Endodermal cell (in vitro differentiated cells): ENCODE results near the gene TNFRSF9. TPM values are rescaled to one million over a fixed set of nuclear protein-coding genes. Genes with fewer than 3 reads are reported as not detected.

Source experiments
- DNase-seq: peaks from one replicate; pipeline ENCODE4 v3.0.0-alpha.2; 2017
- H3K27ac ChIP-seq: 2 replicates; pipeline ENCODE4 v1.5.1; 2013; ENCODE audit warnings: mild to moderate bottlenecking, low read depth, low read length, moderate library complexity
- H3K27me3 ChIP-seq: 2 replicates; pipeline ENCODE4 v1.6.1; 2013; ENCODE audit warnings: mild to moderate bottlenecking, low read length, moderate library complexity; ENCODE audit not compliant: insufficient read depth, control insufficient read depth, poor library complexity, severe bottlenecking
- H3K36me3 ChIP-seq: 2 replicates; pipeline ENCODE4 v1.7.0; 2013; ENCODE audit warnings: mild to moderate bottlenecking, low read length, moderate library complexity; ENCODE audit not compliant: control insufficient read depth, insufficient read depth
- H3K4me1 ChIP-seq: one replicate; pipeline ENCODE4 v1.7.0; 2013; ENCODE audit warnings: low read length; ENCODE audit not compliant: control insufficient read depth, insufficient read depth
- H3K4me3 ChIP-seq: 2 replicates; pipeline ENCODE4 v1.5.1; 2013; ENCODE audit warnings: mild to moderate bottlenecking, low read length, moderate library complexity
- H3K9ac ChIP-seq: 2 replicates; pipeline ENCODE4 v1.6.1; 2013; ENCODE audit warnings: mild to moderate bottlenecking, low read length, moderate library complexity; ENCODE audit not compliant: poor library complexity, severe bottlenecking; ENCODE audit errors: extremely low read depth
- H3K9me3 ChIP-seq: 2 replicates; pipeline ENCODE4 v1.6.1; 2013; ENCODE audit warnings: mild to moderate bottlenecking, low read length, moderate library complexity; ENCODE audit not compliant: control insufficient read depth
- H3K27ac Mint-ChIP-seq: 2 replicates; pipeline ENCODE4 v1.8.0; 2020; ENCODE audit warnings: mixed read lengths
- H3K27me3 Mint-ChIP-seq: 2 replicates; pipeline ENCODE4 v1.8.0; 2021; ENCODE audit warnings: mild to moderate bottlenecking, mixed read lengths; ENCODE audit not compliant: insufficient read depth
- H3K36me3 Mint-ChIP-seq: 2 replicates; pipeline ENCODE4 v1.8.0; 2020; ENCODE audit warnings: low read depth, mixed read lengths
- H3K4me1 Mint-ChIP-seq: 2 replicates; pipeline ENCODE4 v1.8.0; 2020; ENCODE audit warnings: mixed read lengths
- H3K4me3 Mint-ChIP-seq: 2 replicates; pipeline ENCODE4 v1.8.0; 2020; ENCODE audit warnings: mild to moderate bottlenecking, moderate library complexity, mixed read lengths
- H3K9me3 Mint-ChIP-seq: 2 replicates; pipeline ENCODE4 v1.8.0; 2020; ENCODE audit warnings: mild to moderate bottlenecking, mixed read lengths
- WGBS, 2 experiments: methylation state at CpG; one replicate each; pipeline versions ENCODE4 v1.1.5 to v1.1.7; 2013; ENCODE audit warnings: missing lambda C conversion rate in 2 of 2, mixed read lengths in 1 of 2; ENCODE audit not compliant: insufficient coverage in 1 of 2, insufficient read length in 1 of 2; 5-methylcytosine and 5-hydroxymethylcytosine counted together
- total RNA-seq, 2 donors: library from RNA; stranded (reverse); fragmentation: NEBNext Ultra II Directional in 1 of 2; extraction: Animal tissue kit (Norgen Biotek cat#: 25700) in 1 of 2; gene quantifications; 2 replicates in 1 of 2; 3 replicates in 1 of 2; pipeline ENCODE4 v1.2.1, GENCODE V29; 2021
- TF ChIP-seq, protein P1 (sequence below): fragments of 200-600 bp; sonication (generic); conservative IDR thresholded peaks from 2 replicates; pipeline ENCODE4 v1.5.0; 2021; ENCODE audit warnings: antibody characterized with exemption, mild to moderate bottlenecking

TNFRSF9 gene
- total RNA-seq, 2 donors from 2014 or later: not detected

GRCh38 chr1:7931446-7931812 is 9.2 kb downstream of the TNFRSF9 start:
- Mint-ChIP-seq H3K27ac (no peak overlapping the region), H3K27me3 (peaks cover 14% of the 10 kb centered on the region), H3K36me3 (no peaks in the 10 kb centered on the region), H3K9me3 (peaks cover 17% of the 10 kb centered on the region), H3K4me1 (peaks cover 3% of the 10 kb centered on the region), H3K4me3 (no peak overlapping the region)
- no peak for DNase-seq
- Histone ChIP-seq H3K4me1 (no peaks in the 10 kb centered on the region), H3K4me3 (no peak overlapping the region), H3K9ac (no peak overlapping the region), H3K27ac (no peak overlapping the region), H3K27me3 (no peaks in the 10 kb centered on the region), H3K9me3 (peaks cover 4% of the 10 kb centered on the region), H3K36me3 (no peaks in the 10 kb centered on the region)
- 90 to 95% methylated on average over 1 to 2 of the region's 2 CpGs for WGBS, 2 experiments
- TF ChIP-seq, protein P1, sequence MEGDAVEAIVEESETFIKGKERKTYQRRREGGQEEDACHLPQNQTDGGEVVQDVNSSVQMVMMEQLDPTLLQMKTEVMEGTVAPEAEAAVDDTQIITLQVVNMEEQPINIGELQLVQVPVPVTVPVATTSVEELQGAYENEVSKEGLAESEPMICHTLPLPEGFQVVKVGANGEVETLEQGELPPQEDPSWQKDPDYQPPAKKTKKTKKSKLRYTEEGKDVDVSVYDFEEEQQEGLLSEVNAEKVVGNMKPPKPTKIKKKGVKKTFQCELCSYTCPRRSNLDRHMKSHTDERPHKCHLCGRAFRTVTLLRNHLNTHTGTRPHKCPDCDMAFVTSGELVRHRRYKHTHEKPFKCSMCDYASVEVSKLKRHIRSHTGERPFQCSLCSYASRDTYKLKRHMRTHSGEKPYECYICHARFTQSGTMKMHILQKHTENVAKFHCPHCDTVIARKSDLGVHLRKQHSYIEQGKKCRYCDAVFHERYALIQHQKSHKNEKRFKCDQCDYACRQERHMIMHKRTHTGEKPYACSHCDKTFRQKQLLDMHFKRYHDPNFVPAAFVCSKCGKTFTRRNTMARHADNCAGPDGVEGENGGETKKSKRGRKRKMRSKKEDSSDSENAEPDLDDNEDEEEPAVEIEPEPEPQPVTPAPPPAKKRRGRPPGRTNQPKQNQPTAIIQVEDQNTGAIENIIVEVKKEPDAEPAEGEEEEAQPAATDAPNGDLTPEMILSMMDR: no peak

DNA sequence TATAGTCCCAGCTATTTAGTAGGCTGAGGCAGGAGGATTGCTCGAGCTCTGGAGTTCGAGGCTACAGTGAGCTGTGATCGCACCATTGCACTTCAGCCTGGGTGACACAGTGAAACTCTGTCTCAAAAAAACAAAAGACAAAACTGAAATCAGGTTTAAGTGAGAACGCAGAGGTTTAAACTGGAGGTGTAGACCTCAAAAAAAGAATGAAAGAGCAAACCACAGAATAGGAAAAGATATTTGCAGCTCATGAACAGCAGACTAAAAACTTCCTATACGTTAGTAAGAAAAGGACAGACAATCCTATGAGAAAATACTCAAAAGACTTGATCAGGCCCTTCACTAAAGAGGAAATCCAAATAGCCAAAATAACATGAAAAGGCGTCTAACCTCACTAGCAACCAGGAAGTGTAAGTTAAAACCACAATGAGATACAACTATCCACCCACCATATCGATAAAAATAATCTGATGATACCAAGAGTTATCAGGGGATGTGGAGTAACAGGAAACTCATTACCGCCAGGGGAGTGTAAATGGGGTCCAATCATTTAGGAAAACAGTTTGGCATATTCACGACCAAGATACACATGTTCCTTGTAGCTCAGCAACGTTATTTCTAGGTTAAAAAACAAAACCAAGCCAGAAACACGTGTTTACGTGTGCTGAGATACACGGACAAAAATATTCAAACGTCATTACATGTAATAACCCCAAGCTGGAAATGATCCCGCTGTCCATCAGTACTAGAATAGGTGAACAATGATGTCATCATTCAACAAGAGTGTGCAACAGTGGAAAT is 9.8 kb downstream of the TNFRSF9 start:
- H3K9me3 ChIP-seq: peaks cover 4% of the 10 kb centered on the region
- H3K27me3 ChIP-seq: no peaks in the 10 kb centered on the region
- H3K4me3 Mint-ChIP-seq: no peak overlapping the region
- peaks cover 10% of the 10 kb centered on the region for H3K27me3 Mint-ChIP-seq
- no peaks in the 10 kb centered on the region for H3K36me3 ChIP-seq
- H3K4me3 ChIP-seq: no peak overlapping the region
- no peaks in the 10 kb centered on the region for H3K4me1 ChIP-seq
- TF ChIP-seq, protein P1: no peak
- WGBS, 2 experiments: 96 to 97% methylated on average over 13 to 15 of the region's 15 CpGs
- H3K9ac ChIP-seq: no peak overlapping the region
- no peak for DNase-seq
- no peak overlapping the region for H3K27ac Mint-ChIP-seq
- H3K27ac ChIP-seq: no peak overlapping the region
- peaks cover 17% of the 10 kb centered on the region for H3K9me3 Mint-ChIP-seq
- peaks cover 3% of the 10 kb centered on the region for H3K4me1 Mint-ChIP-seq
- no peaks in the 10 kb centered on the region for H3K36me3 Mint-ChIP-seq

- H3K9ac ChIP-seq: no peak overlapping the region
- H3K36me3 ChIP-seq: no peaks in the 10 kb centered on the region
- no peak overlapping the region for H3K27ac ChIP-seq
- H3K9me3 ChIP-seq: peaks cover 4% of the 10 kb centered on the region
- Mint-ChIP-seq H3K36me3 (no peaks in the 10 kb centered on the region), H3K27ac (no peak overlapping the region), H3K9me3 (peaks cover 17% of the 10 kb centered on the region), H3K4me1 (peaks cover 3% of the 10 kb centered on the region), H3K4me3 (no peak overlapping the region), H3K27me3 (peaks cover 3% of the 10 kb centered on the region)
- no peaks in the 10 kb centered on the region for H3K27me3 ChIP-seq
- no peaks in the 10 kb centered on the region for H3K4me1 ChIP-seq
- TF ChIP-seq, protein P1: no peak
- DNase-seq: no peak
- WGBS, 2 experiments: 78 to 92% methylated on average over 5 to 7 of the region's 7 CpGs
- H3K4me3 ChIP-seq: no peak overlapping the region
These were observed 11.0 kb downstream of the TNFRSF9 start for GRCh38 chr1:7929637-7930036.
